Effector memory CD4-positive, alpha-beta T cell (primary cell): ENCODE results near the gene ZDHHC1.

ENCODE experiments used
- DNase-seq, 3 donors: peaks; one replicate each; pipeline ENCODE4 v3.0.0-alpha.2; 2020
- H3K27ac ChIP-seq: 2 replicates; pipeline ENCODE4 v1.7.0; 2013; ENCODE audit warnings: mild to moderate bottlenecking, low read length, moderate library complexity; ENCODE audit not compliant: insufficient read depth, poor library complexity, severe bottlenecking
- H3K27me3 ChIP-seq: replicated peaks from 2 replicates; pipeline ENCODE4 v1.7.0; 2013; ENCODE audit warnings: mild to moderate bottlenecking, low read length; ENCODE audit not compliant: insufficient read depth, control insufficient read depth, poor library complexity, severe bottlenecking
- H3K36me3 ChIP-seq: 2 replicates; pipeline ENCODE4 v1.7.0; 2013; ENCODE audit warnings: mild to moderate bottlenecking, low read length, moderate library complexity; ENCODE audit not compliant: control insufficient read depth, insufficient read depth
- H3K4me1 ChIP-seq: 2 replicates; pipeline ENCODE4 v1.7.0; 2013; ENCODE audit warnings: low read length, mild to moderate bottlenecking; ENCODE audit not compliant: control insufficient read depth, insufficient read depth, poor library complexity, severe bottlenecking
- H3K4me3 ChIP-seq: 2 replicates; pipeline ENCODE4 v1.7.0; 2013; ENCODE audit warnings: low read length, low read depth, mild to moderate bottlenecking; ENCODE audit not compliant: insufficient read depth, poor library complexity, severe bottlenecking
- H3K9me3 ChIP-seq: 2 replicates; pipeline ENCODE4 v1.7.0; 2013; ENCODE audit warnings: mild to moderate bottlenecking, low read length, moderate library complexity; ENCODE audit not compliant: control insufficient read depth

Gene ZDHHC1

DNA sequence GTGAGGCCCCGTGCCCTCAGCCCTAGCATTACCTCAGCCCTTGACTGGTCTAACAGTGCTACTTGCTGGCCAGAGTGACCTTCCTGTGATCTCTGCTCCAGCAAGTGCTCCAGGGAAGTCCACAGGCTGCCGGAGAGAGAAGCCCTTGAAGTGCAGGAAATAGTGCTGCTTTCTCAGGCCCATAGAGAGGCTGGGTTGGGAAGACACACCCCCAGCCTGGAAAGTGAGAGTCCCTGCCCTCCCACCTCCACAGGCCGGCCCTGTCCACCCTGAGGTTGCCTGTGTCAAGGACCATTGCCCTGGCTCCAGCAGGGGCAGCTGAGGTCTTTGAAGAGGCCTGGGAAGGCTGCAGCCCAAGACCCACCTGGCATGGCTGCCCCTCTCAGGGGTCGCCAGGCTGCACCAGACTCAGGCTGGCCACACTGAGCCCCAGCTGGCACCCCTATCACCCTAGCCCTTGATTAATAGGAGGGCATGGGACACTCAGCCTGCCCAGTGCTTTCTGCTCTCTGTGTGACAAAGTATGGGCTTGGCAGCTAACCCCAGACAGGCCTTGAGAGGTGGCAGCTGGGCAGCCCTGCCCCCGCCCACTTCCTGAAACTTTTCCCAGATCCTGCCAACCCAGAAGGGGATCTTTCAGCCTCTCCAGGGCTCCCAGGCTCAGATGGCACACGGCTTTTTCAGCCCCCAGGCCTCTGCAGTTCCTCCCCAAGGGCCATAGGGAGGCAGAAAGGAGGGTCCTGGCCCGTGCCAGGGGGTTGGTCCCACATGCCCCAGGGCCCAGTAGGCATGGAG lies 43.0 kb upstream of the ZDHHC1 start:
- H3K36me3 ChIP-seq = peaks cover 26% of the 10 kb centered on the region
- H3K4me1 ChIP-seq = no peaks in the 10 kb centered on the region
- H3K27ac ChIP-seq = no peak overlapping the region

DNA sequence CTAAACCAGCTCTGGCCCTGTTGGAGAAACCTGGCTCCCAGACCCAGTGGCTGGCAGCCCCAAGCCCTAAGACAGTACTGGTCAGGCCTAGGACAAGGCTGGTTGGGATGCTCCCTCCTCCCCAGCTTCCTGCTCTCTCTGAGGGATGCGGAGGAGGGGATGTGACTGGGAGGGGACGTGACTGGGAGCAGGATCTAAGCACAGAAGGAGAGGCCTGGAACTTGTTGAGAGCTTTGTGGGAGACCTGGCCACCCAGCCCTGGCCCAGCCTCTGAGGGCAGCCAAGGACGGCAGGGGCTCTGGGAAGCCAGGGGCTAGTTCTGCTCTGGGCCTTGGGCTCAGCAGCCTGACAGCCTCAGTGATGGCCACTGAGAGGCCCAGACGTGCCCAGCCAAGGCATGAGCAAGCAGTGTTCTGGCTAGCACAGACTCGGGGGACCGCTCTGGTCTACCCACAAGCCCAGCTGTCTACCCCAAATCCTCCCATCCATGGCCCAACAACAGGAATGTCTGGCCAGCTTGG lies 41.9 kb upstream of the ZDHHC1 start:
- no peaks in the 10 kb centered on the region for H3K9me3 ChIP-seq
- H3K4me1 ChIP-seq = no peaks in the 10 kb centered on the region
- H3K27me3 ChIP-seq = no peaks in the 10 kb centered on the region
- no peak overlapping the region for H3K4me3 ChIP-seq
- no peak for DNase-seq
- no peak overlapping the region for H3K27ac ChIP-seq
- peaks cover 31% of the 10 kb centered on the region for H3K36me3 ChIP-seq

More for the DNA sequence above, 43.0 kb upstream of the ZDHHC1 start:
- DNase-seq = no peak
- no peak overlapping the region for H3K4me3 ChIP-seq
- H3K9me3 ChIP-seq = no peaks in the 10 kb centered on the region
- no peaks in the 10 kb centered on the region for H3K27me3 ChIP-seq

DNA sequence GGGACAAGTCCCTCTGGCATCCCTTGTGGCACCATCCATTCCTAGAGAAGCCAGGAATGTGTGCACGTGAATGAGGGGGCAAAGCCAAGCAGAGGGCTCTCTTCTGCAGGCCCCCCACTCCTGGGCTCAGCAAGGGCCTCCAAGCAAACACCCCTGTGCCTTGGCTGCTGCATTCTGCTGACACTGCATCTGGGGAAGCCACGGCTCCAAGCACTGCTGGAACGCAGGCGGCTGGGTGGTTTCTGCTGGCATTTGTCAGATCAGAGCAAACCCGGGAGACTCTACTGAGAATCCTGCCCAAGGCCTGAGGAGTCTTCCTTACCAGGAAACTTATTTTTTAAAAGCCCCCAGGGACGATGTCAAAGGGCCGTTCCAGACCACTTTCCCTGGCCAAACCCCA lies 41.3 kb upstream of the ZDHHC1 start:
- Histone ChIP-seq H3K4me3 (no peak overlapping the region), H3K36me3 (peaks cover 36% of the 10 kb centered on the region), H3K9me3 (no peaks in the 10 kb centered on the region), H3K27ac (no peak overlapping the region), H3K4me1 (no peaks in the 10 kb centered on the region), H3K27me3 (no peaks in the 10 kb centered on the region)
- DNase-seq = no peak

DNA sequence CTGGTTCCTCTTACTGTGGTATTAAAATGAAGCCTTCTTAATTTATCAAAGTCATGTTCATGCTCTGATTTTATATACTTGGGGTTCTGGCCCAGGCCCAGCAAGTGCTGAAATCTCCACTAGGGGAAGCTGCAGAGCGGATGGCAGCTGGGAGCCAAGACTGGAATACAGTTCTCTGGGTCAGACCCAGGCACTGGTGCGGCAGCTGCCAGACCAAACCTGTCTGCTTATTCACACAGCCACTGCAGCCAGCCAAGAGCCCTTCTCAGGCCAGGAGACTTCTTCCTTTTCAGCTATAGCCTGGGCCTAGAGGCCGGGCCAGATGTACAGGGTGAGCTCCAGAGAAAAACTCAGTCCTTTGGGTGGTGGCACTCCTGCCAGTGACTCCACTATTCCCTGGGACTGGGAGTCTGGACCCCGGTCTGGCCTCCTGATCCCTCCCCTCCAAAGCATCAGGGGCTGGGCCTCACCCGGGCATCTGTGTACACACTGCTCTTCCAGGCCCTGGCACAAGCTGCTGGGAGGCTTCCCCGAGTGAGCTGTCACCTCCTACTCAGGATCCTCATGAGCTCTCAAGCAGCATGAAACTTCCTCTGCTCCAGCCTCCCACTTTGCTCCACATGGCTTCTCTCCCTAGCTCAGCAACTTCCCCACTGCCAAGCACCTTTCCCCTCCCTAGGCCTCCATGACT lies 40.3 kb upstream of the ZDHHC1 start:
- DNase-seq = no peak
- Histone ChIP-seq H3K27me3 (no peaks in the 10 kb centered on the region), H3K9me3 (no peaks in the 10 kb centered on the region)

DNA sequence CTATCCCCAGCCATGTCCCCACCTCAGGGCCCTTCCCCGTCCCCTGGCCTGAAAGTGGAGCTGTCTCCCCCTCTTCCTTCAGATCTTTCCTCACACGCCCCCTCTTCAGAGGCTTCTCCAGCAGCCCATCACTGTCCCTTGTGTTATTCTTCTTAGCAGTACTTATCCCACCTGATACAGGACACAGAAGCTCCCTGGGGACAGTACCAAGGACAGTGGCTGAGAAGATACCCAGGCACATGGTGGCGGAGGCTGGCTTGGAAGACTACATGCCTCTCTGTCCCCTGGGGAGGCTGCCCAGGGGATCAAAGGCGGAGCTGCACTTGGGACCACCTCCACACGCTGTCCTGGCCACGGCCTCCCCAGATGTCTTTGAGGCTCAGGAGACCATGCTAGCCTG lies 38.6 kb upstream of the ZDHHC1 start:
- H3K9me3 ChIP-seq = no peaks in the 10 kb centered on the region
- H3K4me1 ChIP-seq = no peaks in the 10 kb centered on the region
- no peak overlapping the region for H3K27ac ChIP-seq
- peaks cover 39% of the 10 kb centered on the region for H3K36me3 ChIP-seq
- no peaks in the 10 kb centered on the region for H3K27me3 ChIP-seq
- no peak overlapping the region for H3K4me3 ChIP-seq
- DNase-seq = no peak

More for the DNA sequence above, 40.3 kb upstream of the ZDHHC1 start:
- Histone ChIP-seq H3K4me1 (no peaks in the 10 kb centered on the region), H3K27ac (no peak overlapping the region), H3K36me3 (peaks cover 42% of the 10 kb centered on the region), H3K4me3 (no peak overlapping the region)

DNA sequence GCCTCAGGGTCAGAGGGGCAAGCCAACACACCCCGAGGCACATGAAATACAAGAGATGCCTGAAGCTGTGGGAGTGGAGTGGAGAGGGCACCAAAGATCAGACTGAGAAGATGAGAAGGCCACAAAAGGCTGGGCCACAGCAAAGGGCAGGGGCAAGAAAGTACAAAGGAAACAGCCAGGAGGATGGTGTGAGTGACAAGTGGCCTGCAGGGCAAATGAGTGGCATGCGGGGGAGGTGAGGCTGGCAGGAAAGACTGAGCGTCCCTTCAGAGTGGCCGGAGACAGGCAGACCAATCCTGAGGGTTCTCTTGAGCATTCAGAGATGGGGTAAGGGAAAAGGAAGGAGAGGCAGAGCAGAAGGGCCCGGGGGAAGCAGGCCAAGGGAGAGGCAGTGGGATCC lies 37.8 kb upstream of the ZDHHC1 start:
- peaks cover 35% of the 10 kb centered on the region for H3K36me3 ChIP-seq
- no peaks in the 10 kb centered on the region for H3K4me1 ChIP-seq
- H3K27ac ChIP-seq = no peak overlapping the region

DNA sequence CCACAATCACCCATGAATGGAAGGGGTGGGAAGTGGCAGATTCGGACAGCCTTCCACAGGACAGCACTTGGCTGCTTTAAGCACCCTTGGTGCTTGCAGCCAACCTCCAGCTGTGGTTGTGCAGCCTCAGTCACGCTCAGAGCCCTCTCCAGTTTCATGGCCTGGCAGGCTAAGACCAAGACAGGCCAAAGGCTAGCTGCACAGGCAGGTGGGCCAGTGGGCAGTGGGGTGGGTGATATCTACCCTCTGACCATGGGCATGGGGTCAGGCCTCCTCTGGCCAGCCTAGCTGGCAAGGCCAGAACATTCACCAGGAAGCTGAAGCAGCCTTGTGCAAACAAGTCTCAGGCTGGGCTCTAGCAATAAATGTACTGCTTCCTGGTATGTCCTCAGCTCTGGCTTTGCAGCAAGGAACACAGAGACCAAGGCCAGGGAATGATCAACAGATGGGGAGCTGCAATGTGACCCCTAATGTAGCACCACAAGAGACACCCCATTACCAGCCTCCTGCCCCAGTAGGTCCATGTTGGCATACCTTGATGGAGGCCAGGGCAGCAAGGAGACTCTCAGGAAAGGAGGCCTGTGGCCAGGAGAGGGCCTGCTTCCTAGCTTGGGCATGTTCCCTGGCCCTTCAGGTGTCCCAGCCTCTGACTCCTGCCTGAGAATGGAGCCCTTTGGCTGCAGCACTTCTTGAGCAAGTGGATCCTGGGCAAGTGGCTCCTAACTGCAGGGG lies 35.6 kb upstream of the ZDHHC1 start:
- H3K36me3 ChIP-seq = peaks cover 36% of the 10 kb centered on the region
- no peaks in the 10 kb centered on the region for H3K4me1 ChIP-seq
- H3K27ac ChIP-seq = no peak overlapping the region
- H3K4me3 ChIP-seq = no peak overlapping the region
- no peak for DNase-seq
- no peaks in the 10 kb centered on the region for H3K27me3 ChIP-seq
- no peaks in the 10 kb centered on the region for H3K9me3 ChIP-seq

More for the DNA sequence above, 37.8 kb upstream of the ZDHHC1 start:
- no peak for DNase-seq
- Histone ChIP-seq H3K4me3 (no peak overlapping the region), H3K27me3 (no peaks in the 10 kb centered on the region), H3K9me3 (no peaks in the 10 kb centered on the region)

DNA sequence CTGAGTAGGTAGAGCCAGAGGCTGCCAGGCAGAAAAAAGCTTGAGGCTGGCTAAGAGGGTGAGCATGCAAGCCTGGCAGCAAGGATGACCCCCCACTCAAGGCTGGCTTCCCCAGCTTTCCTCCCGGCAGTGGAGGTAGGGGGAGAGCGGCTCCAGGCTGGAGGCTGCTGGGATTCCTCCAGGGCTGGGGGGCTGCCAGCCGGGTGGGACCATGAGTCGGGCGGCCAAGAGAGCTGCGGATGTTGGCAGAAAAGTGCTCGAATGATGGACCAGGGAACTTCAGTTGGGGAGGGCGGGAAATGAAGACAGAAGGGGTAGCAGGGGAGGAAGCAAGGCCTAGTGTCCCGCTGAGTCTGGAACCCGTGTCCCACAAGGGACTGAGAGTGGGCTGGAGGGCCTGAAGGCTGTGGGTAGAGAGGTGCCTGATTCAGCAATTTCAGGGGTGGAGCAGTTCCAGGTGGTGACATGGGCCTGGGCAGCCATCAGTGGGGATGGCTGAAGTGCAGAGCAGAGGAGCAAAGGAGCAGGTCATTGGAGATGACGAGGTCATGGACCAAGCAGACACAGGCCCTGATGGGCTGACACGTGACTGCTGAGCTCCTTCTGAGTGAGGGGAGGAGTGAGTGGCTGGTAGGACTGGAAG lies 34.9 kb upstream of the ZDHHC1 start:
- Histone ChIP-seq H3K27me3 (no peaks in the 10 kb centered on the region), H3K27ac (no peak overlapping the region), H3K4me3 (no peak overlapping the region), H3K9me3 (no peaks in the 10 kb centered on the region), H3K4me1 (no peaks in the 10 kb centered on the region), H3K36me3 (peaks cover 39% of the 10 kb centered on the region)
- no peak for DNase-seq

DNA sequence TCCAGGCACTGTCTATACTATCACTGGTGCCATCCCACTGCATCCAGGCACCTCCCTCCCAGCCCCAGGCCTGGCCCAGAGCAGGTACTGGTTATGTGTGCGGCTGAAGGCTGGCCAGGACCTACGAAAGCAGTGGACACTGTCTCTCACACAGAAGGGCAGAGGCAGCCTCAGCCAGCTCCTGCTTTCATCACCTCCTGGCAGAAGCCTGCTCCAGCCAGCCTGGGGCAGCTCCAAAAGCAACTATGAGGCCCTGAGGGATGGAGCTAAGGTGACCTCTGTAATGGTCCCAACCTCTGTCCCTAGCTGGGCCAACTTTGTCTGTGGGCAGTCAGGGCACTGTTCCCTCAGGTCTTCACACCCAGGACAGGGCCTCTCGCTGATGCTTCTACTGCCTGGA lies 33.5 kb upstream of the ZDHHC1 start:
- no peak overlapping the region for H3K27ac ChIP-seq
- H3K36me3 ChIP-seq = peaks cover 42% of the 10 kb centered on the region
- no peaks in the 10 kb centered on the region for H3K9me3 ChIP-seq

More for the DNA sequence above, 33.5 kb upstream of the ZDHHC1 start:
- no peak for DNase-seq
- Histone ChIP-seq H3K4me1 (no peaks in the 10 kb centered on the region), H3K27me3 (no peaks in the 10 kb centered on the region), H3K4me3 (no peak overlapping the region)
